T-helper 1 cell treated with Interleukin-12 subunit alpha and Interleukin-12 subunit beta and Interleukin-4 antibody, amounts not matched to agents 30 μg/mL and 1 μg/mL, for 36 hours (primary cell): ENCODE data around the gene SYT9.
A peak's percentile ranks its signal among the peaks of the same experiment; 100 is the strongest.
"Not testable (repeated sequence)": the region's sequence is repeated elsewhere in the genome, so short reads cannot be mapped to it uniquely, and the experiment has no call there.

Experiments used
- H3K27ac Mint-ChIP-seq: one replicate; pipeline ENCODE4 v1.8.0; 2021; ENCODE audit warnings: mild to moderate bottlenecking, mixed read lengths
- H3K27me3 Mint-ChIP-seq: one replicate; pipeline ENCODE4 v1.8.0; 2021; ENCODE audit warnings: low read depth, mixed read lengths
- H3K36me3 Mint-ChIP-seq: one replicate; pipeline ENCODE4 v1.8.0; 2021; ENCODE audit warnings: low read depth, mixed read lengths
- H3K4me1 Mint-ChIP-seq: one replicate; pipeline ENCODE4 v1.8.0; 2021; ENCODE audit warnings: low read depth, mixed read lengths
- H3K4me3 Mint-ChIP-seq: one replicate; pipeline ENCODE4 v1.8.0; 2021; ENCODE audit warnings: mild to moderate bottlenecking, moderate library complexity, mixed read lengths
- H3K9me3 Mint-ChIP-seq: one replicate; pipeline ENCODE4 v1.8.0; 2021; ENCODE audit warnings: mixed read lengths

The SYT9 gene

GRCh38 chr11:7515447-7515886, 263.8 kb downstream of the SYT9 start:
- Mint-ChIP-seq H3K27me3 (peaks cover 32% of the 10 kb centered on the region), H3K27ac (no peak overlapping the region), H3K36me3 (peaks cover 2% of the 10 kb centered on the region), H3K4me1 (peaks cover 21% of the 10 kb centered on the region), H3K4me3 (peak overlapping the region; percentile 23), H3K9me3 (no peaks in the 10 kb centered on the region)

DNA sequence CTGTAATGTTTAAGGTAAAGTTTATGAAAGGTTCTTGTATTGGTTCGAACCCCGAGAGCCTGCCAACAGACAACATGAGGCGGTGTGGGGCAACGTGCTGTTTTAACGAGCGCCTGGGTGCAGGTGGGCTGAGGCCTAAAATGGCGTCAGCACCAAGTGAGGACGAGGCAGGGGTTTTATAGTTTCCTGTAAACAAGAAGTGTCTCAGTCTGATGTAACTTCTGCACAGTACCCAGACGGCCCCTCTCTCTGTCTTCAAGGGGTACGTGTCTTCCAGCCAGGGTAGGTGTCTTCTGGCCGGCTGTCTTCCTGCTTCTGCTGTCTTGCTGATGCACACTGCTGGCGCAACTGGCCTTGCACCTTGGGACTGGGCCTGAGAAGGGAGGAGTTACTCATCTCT, 264.8 kb downstream of the SYT9 start:
- peaks cover 2% of the 10 kb centered on the region for H3K36me3 Mint-ChIP-seq
- H3K9me3 Mint-ChIP-seq: no peaks in the 10 kb centered on the region
- no peak overlapping the region for H3K4me3 Mint-ChIP-seq
- peaks cover 32% of the 10 kb centered on the region for H3K27me3 Mint-ChIP-seq
- no peak overlapping the region for H3K27ac Mint-ChIP-seq
- peaks cover 21% of the 10 kb centered on the region for H3K4me1 Mint-ChIP-seq

- H3K27me3 Mint-ChIP-seq: peaks cover 32% of the 10 kb centered on the region
- H3K9me3 Mint-ChIP-seq, H3K27ac Mint-ChIP-seq, H3K4me3 Mint-ChIP-seq, H3K36me3 Mint-ChIP-seq: not testable (repeated sequence)
- H3K4me1 Mint-ChIP-seq: peaks cover 13% of the 10 kb centered on the region
Observed at GRCh38 chr11:7517743-7518142, 266.0 kb downstream of the SYT9 start.
